ENCODE data around the gene BMF.
"Not testable (repeated sequence)": the region's sequence is repeated elsewhere in the genome, so short reads cannot be mapped to it uniquely, and the experiment has no call there.

The BMF gene

GRCh38 chr15:40130799-40131502, 22.3 kb upstream of the BMF start:
- Histone ChIP-seq H3K4me3 (replicated peaks; ENCODE audit: low read depth, low read length) (no peak overlapping the region), H3K36me3 (ENCODE audit: control insufficient read depth, insufficient read depth, low read length) (no peaks in the 10 kb centered on the region), H3K27me3 (replicated peaks; ENCODE audit: control insufficient read depth, insufficient read depth, low read length) (no peaks in the 10 kb centered on the region)
- no peak for TF ChIP-seq CTCF (IDR thresholded peaks at IDR 0.05; ENCODE audit: insufficient read depth, low read length, poor library complexity, severe bottlenecking)
- no peak for DNase-seq (ENCODE audit: extremely low read depth, insufficient read length)

GRCh38 chr15:40130118-40130517, 21.4 kb upstream of the BMF start:
- no peak for TF ChIP-seq CTCF (IDR thresholded peaks at IDR 0.05; ENCODE audit: insufficient read depth, low read length, poor library complexity, severe bottlenecking)
- no peak for DNase-seq (ENCODE audit: extremely low read depth, insufficient read length)
- H3K4me3 ChIP-seq (replicated peaks; ENCODE audit: low read depth, low read length) = no peak overlapping the region

GRCh38 chr15:40128766-40129660, 20.3 kb upstream of the BMF start:
- Histone ChIP-seq H3K27me3 (replicated peaks; ENCODE audit: control insufficient read depth, insufficient read depth, low read length) (no peaks in the 10 kb centered on the region), H3K36me3 (ENCODE audit: control insufficient read depth, insufficient read depth, low read length) (no peaks in the 10 kb centered on the region), H3K4me3 (replicated peaks; ENCODE audit: low read depth, low read length) (no peak overlapping the region)
- TF ChIP-seq CTCF (IDR thresholded peaks at IDR 0.05; ENCODE audit: insufficient read depth, low read length, poor library complexity, severe bottlenecking) = no peak
- no peak for DNase-seq (ENCODE audit: extremely low read depth, insufficient read length)

More at GRCh38 chr15:40130118-40130517, 21.4 kb upstream of the BMF start:
- Histone ChIP-seq H3K27me3 (replicated peaks; ENCODE audit: control insufficient read depth, insufficient read depth, low read length) (no peaks in the 10 kb centered on the region), H3K36me3 (ENCODE audit: control insufficient read depth, insufficient read depth, low read length) (no peaks in the 10 kb centered on the region)

GRCh38 chr15:40125950-40126349, 17.3 kb upstream of the BMF start:
- DNase-seq (ENCODE audit: extremely low read depth, insufficient read length) = no peak
- no peak for TF ChIP-seq CTCF (IDR thresholded peaks at IDR 0.05; ENCODE audit: insufficient read depth, low read length, poor library complexity, severe bottlenecking)
- Histone ChIP-seq H3K27me3 (replicated peaks; ENCODE audit: control insufficient read depth, insufficient read depth, low read length) (no peaks in the 10 kb centered on the region), H3K4me3 (replicated peaks; ENCODE audit: low read depth, low read length) (no peak overlapping the region), H3K36me3 (ENCODE audit: control insufficient read depth, insufficient read depth, low read length) (no peaks in the 10 kb centered on the region)

- H3K4me3 ChIP-seq (replicated peaks; ENCODE audit: low read depth, low read length); H3K36me3 ChIP-seq (ENCODE audit: control insufficient read depth, insufficient read depth, low read length); DNase-seq (ENCODE audit: extremely low read depth, insufficient read length); H3K27me3 ChIP-seq (replicated peaks; ENCODE audit: control insufficient read depth, insufficient read depth, low read length): not testable (repeated sequence)
Observed at GRCh38 chr15:40124807-40125285, 16.2 kb upstream of the BMF start.

GRCh38 chr15:40124333-40124732, 15.7 kb upstream of the BMF start:
- DNase-seq (ENCODE audit: extremely low read depth, insufficient read length); H3K4me3 ChIP-seq (replicated peaks; ENCODE audit: low read depth, low read length); H3K36me3 ChIP-seq (ENCODE audit: control insufficient read depth, insufficient read depth, low read length); H3K27me3 ChIP-seq (replicated peaks; ENCODE audit: control insufficient read depth, insufficient read depth, low read length): not testable (repeated sequence)

GRCh38 chr15:40123863-40124262, 15.2 kb upstream of the BMF start:
- H3K4me3 ChIP-seq (replicated peaks; ENCODE audit: low read depth, low read length); DNase-seq (ENCODE audit: extremely low read depth, insufficient read length); H3K27me3 ChIP-seq (replicated peaks; ENCODE audit: control insufficient read depth, insufficient read depth, low read length); H3K36me3 ChIP-seq (ENCODE audit: control insufficient read depth, insufficient read depth, low read length): not testable (repeated sequence)

- not testable (repeated sequence) for H3K36me3 ChIP-seq (ENCODE audit: control insufficient read depth, insufficient read depth, low read length); H3K27me3 ChIP-seq (replicated peaks; ENCODE audit: control insufficient read depth, insufficient read depth, low read length); DNase-seq (ENCODE audit: extremely low read depth, insufficient read length); H3K4me3 ChIP-seq (replicated peaks; ENCODE audit: low read depth, low read length)
Observed at GRCh38 chr15:40122989-40123388, 14.3 kb upstream of the BMF start.

All from GM06990 (cell line).